DMS53 treated with DMSO at 0.1 percent for 48 hours (cell line): ENCODE measurements around the gene SLC13A2.
"Not testable (repeated sequence)": the region's sequence is repeated elsewhere in the genome, so short reads cannot be mapped to it uniquely, and the experiment has no call there.

Source experiments
- DNase-seq: peaks from one replicate; lab custom pipeline; 2025; ENCODE audit not compliant: unreplicated experiment; lab: John Stamatoyannopoulos, UW

SLC13A2 gene

GRCh38 chr17:28513476-28513875 lies 40.0 kb downstream of the SLC13A2 start:
- no peak for DNase-seq

GRCh38 chr17:28514561-28515002 lies 41.1 kb downstream of the SLC13A2 start:
- no peak for DNase-seq

- DNase-seq = no peak
These were observed 42.1 kb downstream of the SLC13A2 start for GRCh38 chr17:28515518-28515917.

- DNase-seq = no peak
These were observed 44.7 kb downstream of the SLC13A2 start for GRCh38 chr17:28518132-28518531.

GRCh38 chr17:28518578-28518977 lies 45.1 kb downstream of the SLC13A2 start:
- no peak for DNase-seq

- no peak for DNase-seq
These were observed 45.8 kb downstream of the SLC13A2 start for GRCh38 chr17:28519236-28519635.

GRCh38 chr17:28520687-28521086 lies 47.2 kb downstream of the SLC13A2 start:
- no peak for DNase-seq

- DNase-seq = no peak
These were observed 48.1 kb downstream of the SLC13A2 start for GRCh38 chr17:28521311-28522085.

GRCh38 chr17:28522281-28522680 lies 48.8 kb downstream of the SLC13A2 start:
- DNase-seq = not testable (repeated sequence)

GRCh38 chr17:28523186-28523585 lies 49.7 kb downstream of the SLC13A2 start:
- DNase-seq = no peak

GRCh38 chr17:28523876-28524275 lies 50.4 kb downstream of the SLC13A2 start:
- DNase-seq = no peak

- DNase-seq = no peak
These were observed 51.3 kb downstream of the SLC13A2 start for GRCh38 chr17:28524476-28525424.

- DNase-seq = no peak
These were observed 52.9 kb downstream of the SLC13A2 start for GRCh38 chr17:28526381-28526780.

- no peak for DNase-seq
These were observed 53.8 kb downstream of the SLC13A2 start for GRCh38 chr17:28527181-28527681.

GRCh38 chr17:28527859-28528258 lies 54.4 kb downstream of the SLC13A2 start:
- DNase-seq = no peak

- DNase-seq = no peak
These were observed 55.0 kb downstream of the SLC13A2 start for GRCh38 chr17:28528327-28529012.

GRCh38 chr17:28529013-28529400 lies 55.6 kb downstream of the SLC13A2 start:
- no peak for DNase-seq

- DNase-seq = no peak
These were observed 56.8 kb downstream of the SLC13A2 start for GRCh38 chr17:28530250-28530649.

GRCh38 chr17:28530926-28531325 lies 57.5 kb downstream of the SLC13A2 start:
- DNase-seq = no peak

GRCh38 chr17:28532050-28532960 lies 58.9 kb downstream of the SLC13A2 start:
- no peak for DNase-seq
